HG02571 (cell line): ENCODE measurements around the gene SPTBN1.

Experiments
- ATAC-seq: cut with Tn5 transposase; IDR thresholded peaks from one replicate; pipeline ENCODE4 v1.9.1; 2021; ENCODE audit warnings: mild to moderate bottlenecking, moderate library complexity; ENCODE audit not compliant: unreplicated experiment

SPTBN1 gene

DNA sequence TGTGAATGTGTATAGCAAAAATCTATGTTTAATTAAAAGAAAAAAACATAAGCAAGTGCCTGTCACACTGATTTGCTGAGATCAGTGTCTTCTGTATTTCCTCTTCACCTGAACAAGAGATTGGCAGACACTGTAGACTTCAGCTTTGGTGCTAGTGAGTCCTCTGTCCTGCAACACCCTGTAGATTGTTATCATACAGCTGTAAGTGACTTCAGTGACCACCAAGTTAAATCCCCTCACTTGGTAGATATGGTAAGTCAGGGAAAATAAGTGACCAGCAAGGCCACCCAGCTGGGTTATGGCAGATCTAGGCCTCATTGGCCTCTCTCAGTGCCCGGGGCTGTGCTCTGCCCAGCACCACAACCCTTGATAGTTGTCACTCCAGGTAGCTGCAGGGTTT lies 147.7 kb downstream of the SPTBN1 start:
- ATAC-seq: no peak

GRCh38 chr2:54604871-54605270 lies 148.7 kb downstream of the SPTBN1 start:
- no peak for ATAC-seq

DNA sequence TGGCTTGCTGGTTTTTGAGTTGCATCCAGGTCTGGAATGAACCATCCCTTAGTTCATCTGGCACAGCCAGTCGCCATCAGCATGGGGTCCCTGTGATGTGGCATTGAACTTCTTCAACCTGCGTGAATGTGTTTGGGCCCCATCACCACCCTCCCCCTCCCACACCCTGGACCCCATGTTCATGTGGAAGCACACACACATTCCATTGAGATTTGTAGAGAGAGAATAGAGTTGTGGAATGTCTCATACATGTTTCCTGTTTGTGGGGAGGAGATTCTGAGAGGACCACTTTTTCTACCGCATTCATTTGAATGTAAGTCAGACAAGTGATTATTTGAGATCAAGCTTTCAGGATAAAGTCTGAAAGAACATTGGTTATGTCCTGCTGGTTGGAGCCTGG lies 149.7 kb downstream of the SPTBN1 start:
- no peak for ATAC-seq

DNA sequence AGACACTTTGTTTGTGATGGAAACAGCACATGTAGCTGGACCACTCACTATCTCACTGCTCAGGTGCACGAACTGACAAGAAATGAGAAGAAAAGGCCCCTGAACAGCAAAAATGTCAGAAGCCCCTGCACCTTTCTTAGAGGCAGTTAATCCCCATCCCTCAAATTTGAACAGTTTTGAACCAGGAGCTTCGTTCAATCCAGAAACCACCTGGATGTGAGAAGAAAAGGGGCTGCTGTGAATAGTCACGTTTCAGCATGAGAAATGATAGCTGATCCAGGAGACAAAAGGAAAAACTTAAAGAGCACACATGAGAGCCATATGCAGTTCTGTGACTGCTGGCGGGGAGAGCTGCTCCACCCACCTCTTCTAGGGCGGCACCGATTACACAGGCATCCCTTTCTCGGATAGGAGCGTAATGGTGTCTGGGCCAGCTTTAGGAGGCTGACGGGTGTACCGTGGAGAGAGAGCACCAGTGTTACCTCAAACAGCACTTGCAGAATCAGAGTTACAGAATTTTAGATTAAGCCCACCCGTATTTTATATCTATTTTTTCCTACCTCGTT lies 150.3 kb downstream of the SPTBN1 start:
- no peak for ATAC-seq

- no peak for ATAC-seq
Measured at GRCh38 chr2:54608224-54608623, 152.1 kb downstream of the SPTBN1 start.

- no peak for ATAC-seq
Measured at GRCh38 chr2:54609241-54609640, 153.1 kb downstream of the SPTBN1 start.

DNA sequence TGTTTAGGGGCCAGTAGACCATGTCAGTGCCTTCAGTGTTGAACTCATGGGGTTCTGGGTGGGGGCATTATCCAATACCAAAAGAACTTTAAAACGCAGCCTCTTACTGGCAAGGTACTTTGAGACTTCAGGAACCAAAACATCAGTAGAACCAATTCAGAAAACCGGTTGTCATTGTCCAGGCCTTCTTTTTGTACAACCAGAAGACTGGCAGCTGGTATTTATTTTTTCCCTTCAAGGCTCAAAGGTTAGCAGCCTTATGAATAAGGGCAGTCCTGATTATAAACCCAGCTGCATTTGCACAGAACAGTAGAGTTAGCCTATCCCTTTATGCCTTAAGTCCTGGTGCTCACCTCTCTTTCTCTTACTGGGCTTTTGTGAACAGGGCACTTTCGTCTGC lies 153.5 kb downstream of the SPTBN1 start:
- ATAC-seq: no peak

DNA sequence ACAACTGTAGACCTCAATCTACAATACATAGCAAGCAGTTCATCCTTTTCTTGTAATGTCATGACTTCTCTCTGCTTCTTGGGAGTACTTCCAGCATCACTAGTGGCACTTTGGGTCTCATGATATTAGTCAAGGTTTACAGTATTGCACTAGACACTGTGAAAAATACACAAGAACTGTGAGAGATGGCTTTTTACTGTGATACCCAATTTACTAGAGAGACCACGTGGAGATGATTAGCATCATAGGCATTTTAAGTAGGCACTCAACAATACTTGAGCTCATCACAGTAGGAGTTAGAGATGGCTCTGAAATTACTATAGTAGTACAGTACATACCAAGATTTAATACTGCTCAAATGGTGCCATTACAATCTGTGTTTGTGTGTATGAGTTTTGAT lies 154.6 kb downstream of the SPTBN1 start:
- no peak for ATAC-seq

GRCh38 chr2:54611830-54612545 lies 155.9 kb downstream of the SPTBN1 start:
- ATAC-seq: no peak

GRCh38 chr2:54613386-54613785 lies 157.3 kb downstream of the SPTBN1 start:
- ATAC-seq: no peak

DNA sequence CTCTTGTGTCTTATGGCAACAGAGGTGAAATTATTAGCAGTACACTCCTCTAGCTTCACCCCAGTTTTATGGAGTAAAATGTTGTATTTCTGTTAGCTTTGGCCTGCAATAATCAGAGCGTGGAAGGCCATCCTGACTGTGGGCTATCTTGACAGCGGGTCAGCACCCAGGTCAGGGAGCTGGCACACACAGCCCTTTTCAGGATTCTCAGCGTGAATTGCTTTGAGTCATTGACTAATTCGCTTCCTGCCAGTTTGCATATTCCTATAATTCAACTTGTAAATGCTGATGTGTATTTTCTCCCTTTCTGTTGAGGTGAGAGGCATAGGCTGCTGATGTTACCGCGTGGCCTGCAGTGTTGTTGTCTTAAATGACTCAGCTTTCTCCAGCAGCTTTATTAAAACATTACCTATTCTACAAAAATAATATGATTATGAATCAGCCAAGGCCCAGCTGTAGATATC lies 157.7 kb downstream of the SPTBN1 start:
- ATAC-seq: no peak

DNA sequence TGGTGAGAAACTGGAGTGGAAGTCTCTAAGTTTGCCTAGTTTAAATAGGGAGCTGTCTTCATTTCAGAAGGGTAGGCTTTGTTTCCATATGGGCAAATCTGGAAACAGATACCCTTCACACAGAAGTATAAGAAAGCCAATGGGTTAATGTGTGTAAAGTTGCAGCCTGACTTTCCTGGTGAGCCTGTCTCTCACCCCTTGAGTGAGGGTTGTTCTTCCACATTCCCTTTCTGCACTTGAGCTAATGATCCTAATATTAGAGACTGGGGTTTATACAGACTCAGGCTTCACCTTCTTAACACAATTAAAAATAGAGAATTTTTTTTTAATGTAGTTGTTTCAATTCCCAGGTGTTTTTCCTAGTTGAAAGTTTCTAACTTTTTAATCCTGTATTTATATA lies 158.7 kb downstream of the SPTBN1 start:
- ATAC-seq: no peak

GRCh38 chr2:54615832-54616534 lies 159.9 kb downstream of the SPTBN1 start:
- no peak for ATAC-seq

DNA sequence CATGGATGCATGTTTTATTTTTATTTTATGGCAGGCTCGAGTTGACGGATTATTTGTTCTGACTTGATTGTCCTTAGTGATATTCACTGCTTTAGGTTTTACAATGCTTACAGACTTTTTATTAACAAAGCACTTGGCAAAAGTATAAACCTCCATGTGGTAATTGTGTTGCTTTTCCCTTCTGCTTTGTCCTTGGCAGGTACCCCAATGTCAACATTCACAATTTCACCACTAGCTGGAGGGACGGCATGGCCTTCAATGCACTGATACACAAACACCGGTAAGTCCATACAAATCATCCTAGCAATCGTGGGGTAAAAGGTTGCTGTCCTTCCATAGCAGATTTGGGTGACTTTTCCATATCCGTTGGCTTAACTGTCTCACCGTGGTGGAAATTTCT lies 161.3 kb downstream of the SPTBN1 start:
- ATAC-seq: no peak

GRCh38 chr2:54618646-54619565 lies 162.8 kb downstream of the SPTBN1 start:
- ATAC-seq: no peak

GRCh38 chr2:54619660-54620231 lies 163.6 kb downstream of the SPTBN1 start:
- ATAC-seq: no peak

DNA sequence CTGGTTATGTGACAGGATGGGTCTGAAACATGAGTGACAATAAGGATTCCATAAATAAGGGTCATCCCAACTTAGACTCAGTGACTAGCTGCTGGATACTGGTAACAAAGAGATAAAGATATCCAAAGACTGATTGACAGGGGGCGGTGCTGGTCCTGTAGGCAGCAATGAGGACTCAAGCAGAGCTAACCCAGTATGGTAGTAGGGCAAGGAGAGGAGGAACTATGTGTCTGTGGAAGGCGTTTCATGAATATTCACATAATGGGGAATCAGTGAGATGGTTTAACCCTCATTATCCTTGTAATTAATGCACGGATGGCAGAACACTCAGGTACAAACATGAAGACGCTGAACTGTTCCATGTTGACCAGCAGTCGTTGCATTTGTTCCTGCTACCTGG lies 164.8 kb downstream of the SPTBN1 start:
- ATAC-seq: no peak

DNA sequence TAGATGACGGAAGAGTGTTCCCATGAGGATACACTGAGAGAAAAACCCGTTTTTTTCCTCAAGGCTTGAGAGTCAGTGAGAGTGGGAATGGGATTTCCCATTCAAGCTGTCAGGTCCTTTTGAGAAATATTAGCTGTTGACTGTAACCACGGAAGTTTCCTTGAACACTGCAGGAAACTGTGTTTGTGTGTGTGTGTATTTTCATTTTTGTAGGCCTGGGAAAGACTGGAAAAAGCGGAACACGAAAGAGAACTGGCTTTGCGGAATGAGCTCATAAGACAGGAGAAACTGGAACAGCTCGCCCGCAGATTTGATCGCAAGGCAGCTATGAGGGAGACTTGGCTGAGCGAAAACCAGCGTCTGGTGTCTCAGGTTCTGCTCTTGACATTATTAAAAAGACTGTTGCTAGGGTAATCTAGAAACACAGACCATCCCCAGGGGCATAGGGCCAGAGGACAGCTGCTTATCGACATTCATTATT lies 168.5 kb downstream of the SPTBN1 start:
- no peak for ATAC-seq

- no peak for ATAC-seq
Measured at GRCh38 chr2:54626131-54626530, 170.0 kb downstream of the SPTBN1 start.

DNA sequence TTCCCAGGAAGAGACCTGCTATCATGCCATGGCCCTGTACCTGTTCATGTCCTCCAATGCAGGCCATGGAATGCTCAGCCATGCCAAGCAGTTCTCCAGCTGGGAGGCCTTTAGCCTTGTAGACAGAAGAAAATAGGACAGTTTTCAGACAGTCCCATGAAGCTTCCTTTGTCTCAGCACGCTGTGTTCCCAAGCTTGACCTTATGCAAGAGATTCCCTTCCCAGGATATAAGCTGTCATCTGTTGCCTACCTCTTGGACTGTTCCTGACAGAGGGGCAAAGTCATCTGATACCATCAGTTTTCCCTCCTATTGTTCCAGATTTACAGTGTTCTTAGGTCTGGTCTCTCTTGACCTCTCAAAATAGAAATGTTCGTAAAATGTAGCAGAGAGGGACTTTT lies 170.8 kb downstream of the SPTBN1 start:
- ATAC-seq: no peak

DNA sequence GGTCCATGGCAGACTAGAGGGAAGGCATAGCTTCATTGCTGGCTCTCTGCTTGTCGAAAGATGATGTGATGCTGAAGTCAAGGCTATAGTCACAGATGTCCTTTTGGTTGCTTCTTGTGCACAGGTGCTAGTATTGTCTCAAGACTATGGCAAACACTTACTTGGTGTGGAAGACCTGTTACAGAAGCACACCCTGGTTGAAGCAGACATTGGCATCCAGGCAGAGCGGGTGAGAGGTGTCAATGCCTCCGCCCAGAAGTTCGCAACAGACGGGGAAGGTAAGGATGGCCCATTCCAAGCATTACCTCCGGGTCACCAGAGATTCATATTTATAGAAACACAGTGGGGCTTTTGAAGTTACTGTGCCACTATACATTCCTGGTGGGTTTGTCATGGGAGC lies 171.8 kb downstream of the SPTBN1 start:
- ATAC-seq: no peak
